ENCODE data around the gene IL17C. TPM values are rescaled to one million over a fixed set of nuclear protein-coding genes. Genes with fewer than 3 reads are reported as not detected.
A peak's percentile ranks its signal among the peaks of the same experiment; 100 is the strongest.

IL17C gene
- total and polyA plus RNA-seq, 2 of the 8 experiments (the other 6 are each of a cell fraction or from before 2014, with no cell fraction given) = 1.1 to 1.9 TPM

- peaks cover 20 to 50% (median 31%) of the 10 kb centered on the region in 4 experiments for H3K36me3 ChIP-seq (ENCODE audit: control insufficient read depth in 2 of 4, insufficient read depth in 4 of 4, low read length in 3 of 4)
- H4K8ac ChIP-seq (ENCODE audit: extremely low read depth, insufficient read depth, low read length) = no peak overlapping the region
- no peak overlapping the region for H2BK20ac ChIP-seq (ENCODE audit: low read length)
- H2AK5ac ChIP-seq (ENCODE audit: low read depth, low read length) = no peak overlapping the region
- no peak overlapping the region for H3K27ac ChIP-seq (ENCODE audit: low read depth, low read length)
- H2BK12ac ChIP-seq (ENCODE audit: low read depth, low read length) = no peak overlapping the region
- H2AFZ ChIP-seq (ENCODE audit: low read length) = no peak overlapping the region
- H3K23ac ChIP-seq (ENCODE audit: insufficient read length) = no peak overlapping the region
- no peaks in the 10 kb centered on the region; the same call in 1 of the 2 replicates for H3K79me1 ChIP-seq (ENCODE audit: low read depth, low read length)
- no peaks in the 10 kb centered on the region for H3K79me2 ChIP-seq (ENCODE audit: control insufficient read depth in 1 of 2, insufficient read depth in 2 of 2, low read length in 2 of 2)
- no peak overlapping the region for H3K56ac ChIP-seq (replicated peaks; ENCODE audit: insufficient read length, low read depth, low read length)
- FAIRE-seq (no peak), DNase-seq (ENCODE audit: low read depth in 1 of 2, low spot score in 2 of 2) (no peak)
- no peak overlapping the region for H3K4me2 ChIP-seq (ENCODE audit: insufficient read depth in 1 of 2, low read depth in 2 of 2, low read length in 2 of 2)
- H3K14ac ChIP-seq (ENCODE audit: insufficient read length) = no peak overlapping the region
- H2BK15ac ChIP-seq (ENCODE audit: low read length) = no peak overlapping the region
- H3K4me3 ChIP-seq (ENCODE audit: extremely low read depth in 1 of 4, insufficient read depth in 2 of 4, low read depth in 3 of 4, low read length in 4 of 4) = no peak overlapping the region
- CTCF ChIA-PET (ENCODE audit: partially characterized antibody) = interaction anchor here (0.6 to 11.2 kb wide), 7 partner anchors 10 to 90 kb away, joined by 3 to 89 read pairs (median 4); no protein-coding TSS in a partner anchor
- H4K5ac ChIP-seq (ENCODE audit: insufficient read length, low read depth, low read length) = no peak overlapping the region
- no peak overlapping the region for H3K9ac ChIP-seq (replicated peaks in 1 of 4; ENCODE audit: extremely low read depth in 1 of 4, low read depth in 3 of 4, low read length in 3 of 4)
- WGBS, 2 experiments (ENCODE audit: extremely low coverage in 1 of 2, insufficient coverage in 1 of 2, insufficient read length in 1 of 2, insufficient replicate concordance in 2 of 2, low coverage in 1 of 2, low lambda C conversion rate in 2 of 2, missing lambda C conversion rate in 1 of 2) = 94% methylated on average over 9 of the region's 9 CpGs; no CpG with 5 or more reads in 1 of the 2 experiments
- no peaks in the 10 kb centered on the region for H3K27me3 ChIP-seq (replicated peaks in 1 of 4; ENCODE audit: control insufficient read depth in 3 of 4, extremely low read depth in 1 of 4, insufficient read depth in 3 of 4, low read length in 3 of 4)
- peaks cover 0 to 7% (median 3%) of the 10 kb centered on the region in 4 experiments; a peak in 5 of 7 replicates for H3K4me1 ChIP-seq (replicated peaks in 1 of 4; ENCODE audit: control insufficient read depth in 3 of 4, insufficient read depth in 4 of 4, low read length in 3 of 4)
- no peak overlapping the region for H2BK120ac ChIP-seq (replicated peaks; ENCODE audit: low read depth, low read length)
- no peak overlapping the region for H3K4ac ChIP-seq (replicated peaks; ENCODE audit: insufficient read length, low read depth, low read length)
- H3K9me3 ChIP-seq (ENCODE audit: insufficient read depth in 2 of 2, low read depth in 1 of 2, low read length in 1 of 2) = no peaks in the 10 kb centered on the region
- peak overlapping the region; percentile 47; the same call in 1 of the 2 replicates for H2BK5ac ChIP-seq (ENCODE audit: low read depth, low read length)
- H4K91ac ChIP-seq (replicated peaks; ENCODE audit: insufficient read length, low read length) = no peak overlapping the region
- peaks cover 2 to 14% of the 10 kb centered on the region in 2 experiments for H4K20me1 ChIP-seq (replicated peaks in 1 of 2; ENCODE audit: control insufficient read depth in 1 of 2, insufficient read depth in 2 of 2, low read length in 2 of 2)
- H3K23me2 ChIP-seq (ENCODE audit: low read depth, low read length) = no peaks in the 10 kb centered on the region
- POLR2A ChIA-PET (ENCODE audit: partially characterized antibody) = no interaction called here
- H3K18ac ChIP-seq (ENCODE audit: extremely low read depth, low read length) = no peak overlapping the region
- no peak for TF ChIP-seq TAF7 (optimal IDR thresholded peaks at IDR 0.05; ENCODE audit: borderline replicate concordance, low read depth, low read length)
- no peak for TF ChIP-seq POLR2AphosphoS5 (IDR thresholded peaks at IDR 0.05; ENCODE audit: low read depth, low read length)
- no peak for TF ChIP-seq CHD1 (IDR thresholded peaks at IDR 0.05; ENCODE audit: low read depth, low read length)
- no peak for TF ChIP-seq SUZ12 (IDR thresholded peaks at IDR 0.05; ENCODE audit: low read length)
- no peak for TF ChIP-seq RAD21 (IDR thresholded peaks at IDR 0.05 in 1 of 2, conservative IDR thresholded peaks at IDR 0.05 in 1 of 2; ENCODE audit: low read depth in 2 of 2, low read length in 2 of 2)
- no peak for TF ChIP-seq CEBPB (IDR thresholded peaks at IDR 0.05; ENCODE audit: low read depth, low read length)
- no peak for TF ChIP-seq HDAC2 (IDR thresholded peaks at IDR 0.05; ENCODE audit: borderline replicate concordance in 1 of 2, low read depth in 2 of 2, low read length in 2 of 2)
- TF ChIP-seq POU5F1 (IDR thresholded peaks at IDR 0.05; ENCODE audit: low read depth, low read length) = no peak
- TF ChIP-seq CHD2 (IDR thresholded peaks at IDR 0.05; ENCODE audit: low read length) = no peak
- TF ChIP-seq GABPA (IDR thresholded peaks at IDR 0.05; ENCODE audit: borderline replicate concordance, insufficient read depth, low read length) = no peak
- TF ChIP-seq SIRT6 (IDR thresholded peaks at IDR 0.05; ENCODE audit: low read length) = no peak
- no peak for TF ChIP-seq ATF2 (IDR thresholded peaks at IDR 0.05; ENCODE audit: low read length)
Measured at GRCh38 chr16:88626646-88627045, 11.7 kb upstream of the IL17C start.

Data from H1 (cell line).